Activated B cell treated with CpG ODN at 0.5 μM for 24 hours (primary cell): ENCODE results near the gene ARMH3. TPM values are rescaled to one million over a fixed set of nuclear protein-coding genes. Genes with fewer than 3 reads are reported as not detected.

Experiments used
- ATAC-seq: fragments of 200-7000 bp; cut with Tn5 transposase; one replicate; pipeline ENCODE4 v1.10.0; 2021; ENCODE audit warnings: low read depth, mild to moderate bottlenecking, moderate library complexity
- CTCF ChIA-PET: fragments of 350-600 bp; sonication (Branson Sonifier 250); formaldehyde crosslinking; loops from one replicate; lab custom pipeline; 2021; ENCODE audit warnings: antibody characterized with exemption; lab: Charles Lee
- POLR2A ChIA-PET: fragments of 350-600 bp; sonication (Branson Sonifier 250); formaldehyde crosslinking; loops from one replicate; lab custom pipeline; 2021; ENCODE audit warnings: antibody characterized with exemption; lab: Charles Lee
- DNase-seq: peaks from one replicate; pipeline ENCODE4 v3.0.0; 2022
- H3K27ac Mint-ChIP-seq: one replicate; pipeline ENCODE4 v1.8.0; 2020; ENCODE audit warnings: mixed read lengths
- H3K27me3 Mint-ChIP-seq: one replicate; pipeline ENCODE4 v1.8.0; 2021; ENCODE audit warnings: mixed read lengths
- H3K36me3 Mint-ChIP-seq: one replicate; pipeline ENCODE4 v1.8.0; 2021; ENCODE audit warnings: low read depth, mixed read lengths
- H3K4me1 Mint-ChIP-seq: one replicate; pipeline ENCODE4 v1.8.0; 2021; ENCODE audit warnings: mixed read lengths
- H3K4me3 Mint-ChIP-seq: one replicate; pipeline ENCODE4 v1.8.0; 2020; ENCODE audit warnings: mild to moderate bottlenecking, mixed read lengths
- H3K9me3 Mint-ChIP-seq: one replicate; pipeline ENCODE4 v1.8.0; 2020; ENCODE audit warnings: mixed read lengths
- intact Hi-C: fragments of 100-400 bp; cut with micrococcal nuclease; formaldehyde crosslinking; loops from one replicate; pipeline ENCODE4 v1.15.1; 2024
- total RNA-seq: library from RNA; stranded (reverse); gene quantifications from 2 replicates; pipeline ENCODE4 v1.2.3, GENCODE V29; 2022
- TF ChIP-seq, protein P1 (sequence below): fragments of 200-600 bp; IDR thresholded peaks from one replicate; pipeline ENCODE4 v1.8.0; 2022; ENCODE audit warnings: antibody characterized with exemption, mild to moderate bottlenecking

The ARMH3 gene
- total RNA-seq, 1 donor from 2014 or later = 35.4 TPM

DNA sequence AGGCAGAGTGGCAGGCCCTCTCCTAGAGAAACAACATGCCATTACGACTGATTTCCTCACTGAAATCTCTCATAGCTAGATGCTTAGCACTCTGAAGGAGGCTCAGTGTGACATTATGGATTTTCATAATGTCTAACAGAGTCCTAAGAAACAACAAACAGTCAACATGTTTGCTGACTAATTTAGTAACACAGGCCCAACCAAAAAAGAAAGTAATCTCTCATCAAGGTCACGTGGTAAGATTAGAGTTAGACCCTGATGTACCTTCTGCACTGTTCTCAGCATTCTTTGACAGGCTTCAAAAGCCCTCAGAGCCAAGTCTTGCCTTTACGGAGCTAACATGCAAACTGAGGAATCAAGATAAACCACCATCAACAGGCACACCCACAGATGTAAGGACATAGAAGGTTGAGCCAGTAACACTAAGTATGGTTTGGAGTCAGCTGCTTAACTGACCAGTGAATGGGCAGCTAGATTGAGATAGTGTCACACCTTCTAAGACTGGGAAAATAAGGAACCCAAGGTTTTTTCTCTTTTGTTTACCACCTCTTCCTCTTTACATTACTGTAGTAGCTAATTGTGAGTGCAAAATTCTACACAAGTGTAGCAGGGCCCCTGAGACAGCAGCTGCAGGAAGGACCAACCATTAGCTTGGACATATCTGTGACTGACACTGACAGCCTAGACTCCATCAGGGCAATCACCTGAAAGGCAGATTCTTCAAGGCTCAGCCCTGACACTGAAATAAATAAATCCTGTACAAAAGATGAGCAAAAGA, 197.1 kb downstream of the ARMH3 start:
- peaks cover 13% of the 10 kb centered on the region for H3K9me3 Mint-ChIP-seq
- ChIA-PET CTCF (interaction anchor here (1.0 to 3.3 kb wide), 3 partner anchors 18 to 151 kb away, joined by 3 to 16 read pairs (median 8); no protein-coding TSS in a partner anchor), POLR2A (interaction anchor here (0.6 to 0.9 kb wide), 2 partner anchors 16 to 19 kb away, joined by 3 read pairs; no protein-coding TSS in a partner anchor)
- TF ChIP-seq, protein P1, sequence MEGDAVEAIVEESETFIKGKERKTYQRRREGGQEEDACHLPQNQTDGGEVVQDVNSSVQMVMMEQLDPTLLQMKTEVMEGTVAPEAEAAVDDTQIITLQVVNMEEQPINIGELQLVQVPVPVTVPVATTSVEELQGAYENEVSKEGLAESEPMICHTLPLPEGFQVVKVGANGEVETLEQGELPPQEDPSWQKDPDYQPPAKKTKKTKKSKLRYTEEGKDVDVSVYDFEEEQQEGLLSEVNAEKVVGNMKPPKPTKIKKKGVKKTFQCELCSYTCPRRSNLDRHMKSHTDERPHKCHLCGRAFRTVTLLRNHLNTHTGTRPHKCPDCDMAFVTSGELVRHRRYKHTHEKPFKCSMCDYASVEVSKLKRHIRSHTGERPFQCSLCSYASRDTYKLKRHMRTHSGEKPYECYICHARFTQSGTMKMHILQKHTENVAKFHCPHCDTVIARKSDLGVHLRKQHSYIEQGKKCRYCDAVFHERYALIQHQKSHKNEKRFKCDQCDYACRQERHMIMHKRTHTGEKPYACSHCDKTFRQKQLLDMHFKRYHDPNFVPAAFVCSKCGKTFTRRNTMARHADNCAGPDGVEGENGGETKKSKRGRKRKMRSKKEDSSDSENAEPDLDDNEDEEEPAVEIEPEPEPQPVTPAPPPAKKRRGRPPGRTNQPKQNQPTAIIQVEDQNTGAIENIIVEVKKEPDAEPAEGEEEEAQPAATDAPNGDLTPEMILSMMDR = no peak
- H3K27ac Mint-ChIP-seq = peak overlapping the region; percentile 12
- H3K27me3 Mint-ChIP-seq = no peaks in the 10 kb centered on the region
- peaks cover 38% of the 10 kb centered on the region for H3K36me3 Mint-ChIP-seq
- ATAC-seq (no peak), DNase-seq (no peak)
- intact Hi-C loops = no loop called here
- peaks cover 17% of the 10 kb centered on the region for H3K4me1 Mint-ChIP-seq
- no peak overlapping the region for H3K4me3 Mint-ChIP-seq

DNA sequence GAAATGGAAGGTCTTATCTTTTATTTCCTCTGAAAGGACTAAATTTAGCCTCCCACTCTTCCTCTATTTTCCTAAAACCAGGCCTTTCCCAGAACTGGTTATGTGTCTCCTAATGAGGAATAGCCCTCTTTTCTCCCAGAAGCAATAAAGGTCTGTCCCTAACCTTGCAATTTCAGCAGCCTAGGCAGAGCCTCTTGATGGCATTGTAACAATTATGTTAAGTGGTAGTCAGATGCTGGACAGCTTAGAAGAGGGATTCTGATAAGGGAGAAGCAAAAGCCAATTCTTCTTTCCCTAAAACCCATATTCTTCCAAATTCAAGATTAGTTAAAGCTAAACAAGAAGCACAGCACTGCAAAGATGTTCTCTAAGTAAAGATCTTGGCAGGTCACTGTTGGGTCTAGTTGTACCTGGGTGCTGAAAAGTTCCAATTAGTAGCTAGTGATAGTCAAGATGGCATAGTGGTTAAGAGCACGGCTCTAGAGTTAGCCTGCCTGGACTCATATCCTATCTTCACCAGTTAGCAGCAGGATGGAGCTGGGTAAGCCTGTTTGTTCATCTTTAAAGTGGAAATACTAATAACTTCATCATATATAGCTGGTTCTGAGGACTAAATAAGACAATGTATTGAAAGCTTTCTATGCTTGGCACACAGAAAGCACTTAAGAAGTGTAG, 198.0 kb downstream of the ARMH3 start:
- intact Hi-C loops = no loop called here
- Mint-ChIP-seq H3K9me3 (peaks cover 13% of the 10 kb centered on the region), H3K27ac (no peak overlapping the region), H3K4me1 (peaks cover 16% of the 10 kb centered on the region), H3K4me3 (no peak overlapping the region), H3K27me3 (no peaks in the 10 kb centered on the region), H3K36me3 (peaks cover 37% of the 10 kb centered on the region)
- DNase-seq = no peak
- POLR2A ChIA-PET = no interaction called here
- CTCF ChIA-PET = interaction anchor here (0.9 to 3.3 kb wide), 3 partner anchors 17 to 152 kb away, joined by 3 to 16 read pairs (median 4); no protein-coding TSS in a partner anchor
- TF ChIP-seq, protein P1 = no peak
- ATAC-seq = no peak

DNA sequence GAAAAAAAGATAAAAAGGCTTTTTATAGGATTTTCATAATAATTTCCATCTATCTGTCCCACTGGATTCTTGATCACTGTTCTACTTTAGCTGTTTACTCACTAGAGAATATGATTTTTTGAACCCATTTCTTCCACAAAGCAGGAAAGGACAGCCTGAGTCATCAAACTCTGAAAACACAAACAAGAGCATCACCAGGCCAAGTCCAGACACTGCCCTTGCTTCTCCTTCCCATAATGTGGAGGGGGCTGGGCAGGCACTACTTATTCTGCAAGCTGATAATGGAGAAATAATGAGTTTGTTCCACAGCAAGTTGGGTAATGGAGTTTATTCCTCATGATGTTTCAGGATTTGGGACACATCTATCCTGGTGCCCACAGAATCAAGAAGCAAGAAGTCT, 199.3 kb downstream of the ARMH3 start:
- DNase-seq (no peak), ATAC-seq (no peak)
- H3K36me3 Mint-ChIP-seq = peaks cover 30% of the 10 kb centered on the region
- ChIA-PET CTCF (interaction anchor here (0.7 to 1.7 kb wide), 3 partner anchors 33 to 153 kb away, joined by 4 to 8 read pairs (median 4); no protein-coding TSS in a partner anchor), POLR2A (no interaction called here)
- intact Hi-C loops = no loop called here
- TF ChIP-seq, protein P1 = no peak
- no peak overlapping the region for H3K4me3 Mint-ChIP-seq
- H3K9me3 Mint-ChIP-seq = peaks cover 13% of the 10 kb centered on the region
- peaks cover 16% of the 10 kb centered on the region for H3K4me1 Mint-ChIP-seq
- H3K27me3 Mint-ChIP-seq = no peaks in the 10 kb centered on the region
- H3K27ac Mint-ChIP-seq = no peak overlapping the region

DNA sequence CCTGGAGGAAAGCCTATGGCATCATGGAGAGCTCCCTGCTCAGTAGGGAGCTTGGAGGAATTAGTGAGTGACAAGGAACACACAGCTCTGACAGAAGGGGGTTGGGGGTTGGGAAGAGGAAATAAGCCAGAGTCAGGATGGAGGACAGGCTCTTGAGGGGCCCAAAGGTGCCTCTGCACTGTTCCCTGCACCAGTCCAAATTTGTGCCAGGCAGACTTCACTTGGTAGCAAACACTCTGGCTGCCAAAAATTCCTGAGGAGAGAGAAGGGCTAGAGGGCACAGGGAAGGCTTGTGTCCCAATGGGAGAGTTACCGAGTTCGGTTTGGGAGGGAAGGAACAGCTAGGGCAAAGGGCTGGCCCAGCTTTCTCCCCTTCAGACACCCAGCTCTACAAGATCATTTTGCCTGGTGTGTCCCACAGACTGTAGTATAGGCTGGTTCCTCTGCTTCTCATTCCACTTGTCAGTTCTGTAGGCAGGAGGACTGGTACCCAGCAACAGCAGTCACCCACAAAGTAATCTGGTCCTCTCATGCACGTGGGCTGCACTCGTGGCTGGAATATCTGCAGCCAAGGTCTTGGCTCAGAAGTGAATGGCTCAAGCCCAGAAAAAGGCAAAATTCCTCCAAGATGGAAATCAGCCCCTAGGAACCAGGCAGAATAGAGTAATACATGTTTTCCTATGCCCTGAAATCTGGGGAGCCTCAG, 204.4 kb downstream of the ARMH3 start:
- Mint-ChIP-seq H3K27ac (no peak overlapping the region), H3K36me3 (peaks cover 31% of the 10 kb centered on the region), H3K9me3 (no peaks in the 10 kb centered on the region), H3K27me3 (no peaks in the 10 kb centered on the region), H3K4me3 (no peak overlapping the region), H3K4me1 (no peaks in the 10 kb centered on the region)
- CTCF ChIA-PET = interaction anchor here (0.8 kb wide), 1 partner anchor 11 kb away, joined by 4 read pairs; no protein-coding TSS in a partner anchor
- intact Hi-C loops = no loop called here
- DNase-seq (no peak), ATAC-seq (no peak)
- POLR2A ChIA-PET = interaction anchor here (1.1 kb wide), 1 partner anchor 227 kb away, joined by 8 read pairs; no protein-coding TSS in a partner anchor
- TF ChIP-seq, protein P1 = no peak
